ENCODE measurements around the gene ZNF805. TPM values are rescaled to one million over a fixed set of nuclear protein-coding genes. Genes with fewer than 3 reads are reported as not detected.

ZNF805 gene
- total RNA-seq, 1 experiment from 2014 or later, result 9.2 TPM

DNA sequence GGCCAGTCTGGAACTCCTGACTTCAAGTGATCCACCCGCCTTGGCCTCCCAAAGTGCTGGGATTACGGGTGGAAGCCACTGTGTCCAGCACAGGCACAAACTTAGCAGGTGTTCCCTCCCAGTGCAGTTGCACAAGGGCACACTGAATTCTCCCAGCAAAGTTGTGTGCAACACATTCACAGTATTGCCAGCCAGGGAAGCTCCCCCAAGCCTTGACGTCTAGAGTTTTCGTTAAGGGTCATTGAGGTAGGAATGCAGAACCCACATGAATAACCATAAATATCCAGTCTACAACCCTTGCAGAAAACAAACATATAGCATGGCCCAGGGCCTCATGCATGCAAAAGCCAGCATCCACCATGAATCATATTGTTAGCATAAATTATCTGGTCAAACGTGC, 12.9 kb upstream of the ZNF805 start:
- Histone ChIP-seq H3K4me3 (replicated peaks in 1 of 2; ENCODE audit: low read depth in 1 of 2, low read length in 2 of 2) (no peak overlapping the region), H3K9me3 (ENCODE audit: control insufficient read depth in 1 of 2, insufficient read depth in 1 of 2, low read depth in 1 of 2, low read length in 2 of 2) (no peaks in the 10 kb centered on the region), H3K36me3 (ENCODE audit: control insufficient read depth in 1 of 2, insufficient read depth in 2 of 2, low read length in 2 of 2) (no peaks in the 10 kb centered on the region), H3K9me2 (ENCODE audit: insufficient read depth) (no peaks in the 10 kb centered on the region), H3K79me2 (ENCODE audit: insufficient read depth, low read length) (no peaks in the 10 kb centered on the region), H2AFZ (ENCODE audit: low read depth, low read length, poor library complexity, severe bottlenecking) (no peak overlapping the region), H3K4me1 (ENCODE audit: control insufficient read depth in 1 of 2, insufficient read depth in 2 of 2, low read length in 2 of 2) (no peaks in the 10 kb centered on the region), H3K4me2 (ENCODE audit: low read length) (no peak overlapping the region), H3K9ac (ENCODE audit: low read length) (no peak overlapping the region), H4K20me1 (ENCODE audit: insufficient read depth) (no peaks in the 10 kb centered on the region), H3K27ac (ENCODE audit: low read depth, low read length) (no peak overlapping the region), H3K27me3 (ENCODE audit: insufficient read depth, low read length) (no peaks in the 10 kb centered on the region)
- TF ChIP-seq ZNF274 (IDR thresholded peaks at IDR 0.05; ENCODE audit: low read depth, low read length), result no peak
- no peak for TF ChIP-seq ELF1 (IDR thresholded peaks at IDR 0.05; ENCODE audit: borderline replicate concordance, low read depth)
- no peak for TF ChIP-seq JUND (IDR thresholded peaks at IDR 0.05)
- no peak for TF ChIP-seq TCF7L2 (IDR thresholded peaks at IDR 0.05; ENCODE audit: borderline replicate concordance, extremely low read depth, insufficient read depth, insufficient read length)
- no peak for TF ChIP-seq RAD21 (IDR thresholded peaks at IDR 0.05; ENCODE audit: low read depth)
- TF ChIP-seq, protein P1, sequence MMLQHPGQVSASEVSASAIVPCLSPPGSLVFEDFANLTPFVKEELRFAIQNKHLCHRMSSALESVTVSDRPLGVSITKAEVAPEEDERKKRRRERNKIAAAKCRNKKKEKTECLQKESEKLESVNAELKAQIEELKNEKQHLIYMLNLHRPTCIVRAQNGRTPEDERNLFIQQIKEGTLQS (IDR thresholded peaks at IDR 0.05), result no peak
- TF ChIP-seq POLR2AphosphoS5 (IDR thresholded peaks at IDR 0.05; ENCODE audit: low read depth, low read length), result no peak
- no peak for TF ChIP-seq EZH2phosphoT487 (IDR thresholded peaks at IDR 0.05; ENCODE audit: borderline replicate concordance)
- no peak for TF ChIP-seq SIN3A (IDR thresholded peaks at IDR 0.05; ENCODE audit: low read depth)
- TF ChIP-seq, protein P2, sequence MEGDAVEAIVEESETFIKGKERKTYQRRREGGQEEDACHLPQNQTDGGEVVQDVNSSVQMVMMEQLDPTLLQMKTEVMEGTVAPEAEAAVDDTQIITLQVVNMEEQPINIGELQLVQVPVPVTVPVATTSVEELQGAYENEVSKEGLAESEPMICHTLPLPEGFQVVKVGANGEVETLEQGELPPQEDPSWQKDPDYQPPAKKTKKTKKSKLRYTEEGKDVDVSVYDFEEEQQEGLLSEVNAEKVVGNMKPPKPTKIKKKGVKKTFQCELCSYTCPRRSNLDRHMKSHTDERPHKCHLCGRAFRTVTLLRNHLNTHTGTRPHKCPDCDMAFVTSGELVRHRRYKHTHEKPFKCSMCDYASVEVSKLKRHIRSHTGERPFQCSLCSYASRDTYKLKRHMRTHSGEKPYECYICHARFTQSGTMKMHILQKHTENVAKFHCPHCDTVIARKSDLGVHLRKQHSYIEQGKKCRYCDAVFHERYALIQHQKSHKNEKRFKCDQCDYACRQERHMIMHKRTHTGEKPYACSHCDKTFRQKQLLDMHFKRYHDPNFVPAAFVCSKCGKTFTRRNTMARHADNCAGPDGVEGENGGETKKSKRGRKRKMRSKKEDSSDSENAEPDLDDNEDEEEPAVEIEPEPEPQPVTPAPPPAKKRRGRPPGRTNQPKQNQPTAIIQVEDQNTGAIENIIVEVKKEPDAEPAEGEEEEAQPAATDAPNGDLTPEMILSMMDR (IDR thresholded peaks at IDR 0.05 in 2 of 3, conservative IDR thresholded peaks at IDR 0.05 in 1 of 3; ENCODE audit: borderline replicate concordance in 1 of 3, insufficient read depth in 1 of 3, low read depth in 2 of 3, low read length in 2 of 3), result no peak
- TF ChIP-seq CEBPB (IDR thresholded peaks at IDR 0.05; ENCODE audit: low read depth), result no peak
- TF ChIP-seq, protein P3, sequence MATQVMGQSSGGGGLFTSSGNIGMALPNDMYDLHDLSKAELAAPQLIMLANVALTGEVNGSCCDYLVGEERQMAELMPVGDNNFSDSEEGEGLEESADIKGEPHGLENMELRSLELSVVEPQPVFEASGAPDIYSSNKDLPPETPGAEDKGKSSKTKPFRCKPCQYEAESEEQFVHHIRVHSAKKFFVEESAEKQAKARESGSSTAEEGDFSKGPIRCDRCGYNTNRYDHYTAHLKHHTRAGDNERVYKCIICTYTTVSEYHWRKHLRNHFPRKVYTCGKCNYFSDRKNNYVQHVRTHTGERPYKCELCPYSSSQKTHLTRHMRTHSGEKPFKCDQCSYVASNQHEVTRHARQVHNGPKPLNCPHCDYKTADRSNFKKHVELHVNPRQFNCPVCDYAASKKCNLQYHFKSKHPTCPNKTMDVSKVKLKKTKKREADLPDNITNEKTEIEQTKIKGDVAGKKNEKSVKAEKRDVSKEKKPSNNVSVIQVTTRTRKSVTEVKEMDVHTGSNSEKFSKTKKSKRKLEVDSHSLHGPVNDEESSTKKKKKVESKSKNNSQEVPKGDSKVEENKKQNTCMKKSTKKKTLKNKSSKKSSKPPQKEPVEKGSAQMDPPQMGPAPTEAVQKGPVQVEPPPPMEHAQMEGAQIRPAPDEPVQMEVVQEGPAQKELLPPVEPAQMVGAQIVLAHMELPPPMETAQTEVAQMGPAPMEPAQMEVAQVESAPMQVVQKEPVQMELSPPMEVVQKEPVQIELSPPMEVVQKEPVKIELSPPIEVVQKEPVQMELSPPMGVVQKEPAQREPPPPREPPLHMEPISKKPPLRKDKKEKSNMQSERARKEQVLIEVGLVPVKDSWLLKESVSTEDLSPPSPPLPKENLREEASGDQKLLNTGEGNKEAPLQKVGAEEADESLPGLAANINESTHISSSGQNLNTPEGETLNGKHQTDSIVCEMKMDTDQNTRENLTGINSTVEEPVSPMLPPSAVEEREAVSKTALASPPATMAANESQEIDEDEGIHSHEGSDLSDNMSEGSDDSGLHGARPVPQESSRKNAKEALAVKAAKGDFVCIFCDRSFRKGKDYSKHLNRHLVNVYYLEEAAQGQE (IDR thresholded peaks at IDR 0.05; ENCODE audit: low read depth), result no peak
- no peak for TF ChIP-seq ZFX (IDR thresholded peaks at IDR 0.05)
- no peak for TF ChIP-seq EZH2 (IDR thresholded peaks at IDR 0.05)
- TF ChIP-seq SRF (IDR thresholded peaks at IDR 0.05; ENCODE audit: low read depth), result no peak
- POLR2A ChIA-PET, result no interaction called here
- BruUV-seq (replicated peaks), result no TSS peak
- CTCF ChIA-PET, result no interaction called here
- RAD21 ChIA-PET (ENCODE audit: low non-redundant PET in 1 of 2, low total read pairs in 2 of 2, uncharacterized antibody in 2 of 2, unreplicated experiment in 2 of 2), result no interaction called here
- ATAC-seq (no peak), DNase-seq (ENCODE audit: low read depth, low spot score) (no peak)
- intact Hi-C loops (cut with micrococcal nuclease), result no loop called here

Data from HCT116 (cell line).